Activated T-cell treated with anti-CD3 and anti-CD28 coated beads for 48 hours (primary cell): Measurements from ENCODE around the gene PIH1D1.
A peak's percentile ranks its signal among the peaks of the same experiment; 100 is the strongest.
"Not testable (repeated sequence)": the region's sequence is repeated elsewhere in the genome, so short reads cannot be mapped to it uniquely, and the experiment has no call there.

Source experiments
- DNase-seq: peaks from one replicate; pipeline ENCODE4 v3.0.0-alpha.2; 2020; ENCODE audit warnings: low read depth

The PIH1D1 gene

DNA sequence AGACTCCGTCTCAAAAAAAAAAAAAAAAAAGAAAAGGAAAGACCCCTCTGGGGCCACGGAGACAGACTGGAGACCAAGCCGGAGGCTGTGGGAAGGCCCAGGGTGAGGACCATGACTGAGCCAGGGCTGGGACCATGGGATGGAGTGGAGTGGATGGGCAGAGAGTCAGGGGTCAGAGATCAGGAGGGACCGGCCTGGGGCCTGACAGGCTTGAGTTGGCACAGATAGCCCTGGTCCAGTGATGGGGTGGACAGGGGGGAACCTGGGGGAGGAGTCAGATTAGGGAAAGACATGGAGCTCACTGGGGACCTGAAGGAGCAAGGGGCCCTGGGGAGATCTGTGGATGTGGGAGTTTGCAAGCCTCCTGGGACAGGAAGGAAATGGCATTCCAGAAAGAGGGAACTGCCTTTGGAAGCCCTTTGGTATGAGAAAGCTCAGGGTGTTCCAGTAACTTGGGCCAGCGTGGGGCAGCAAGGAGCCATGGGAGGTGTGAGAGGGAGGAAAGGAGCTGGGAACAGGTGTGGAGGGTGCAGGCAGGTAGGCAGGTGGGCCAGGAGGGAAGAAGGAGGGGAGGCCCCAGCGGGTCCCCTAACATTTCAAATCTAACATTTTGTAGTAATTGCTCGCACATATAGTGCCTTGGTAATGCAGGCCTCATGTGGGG is 29.5 kb upstream of the PIH1D1 start:
- no peak for DNase-seq

- no peak for DNase-seq
Observed at GRCh38 chr19:49479975-49480628, 28.5 kb upstream of the PIH1D1 start.

- peak; percentile 80 for DNase-seq
Observed at GRCh38 chr19:49475995-49476880, 24.6 kb upstream of the PIH1D1 start.

DNA sequence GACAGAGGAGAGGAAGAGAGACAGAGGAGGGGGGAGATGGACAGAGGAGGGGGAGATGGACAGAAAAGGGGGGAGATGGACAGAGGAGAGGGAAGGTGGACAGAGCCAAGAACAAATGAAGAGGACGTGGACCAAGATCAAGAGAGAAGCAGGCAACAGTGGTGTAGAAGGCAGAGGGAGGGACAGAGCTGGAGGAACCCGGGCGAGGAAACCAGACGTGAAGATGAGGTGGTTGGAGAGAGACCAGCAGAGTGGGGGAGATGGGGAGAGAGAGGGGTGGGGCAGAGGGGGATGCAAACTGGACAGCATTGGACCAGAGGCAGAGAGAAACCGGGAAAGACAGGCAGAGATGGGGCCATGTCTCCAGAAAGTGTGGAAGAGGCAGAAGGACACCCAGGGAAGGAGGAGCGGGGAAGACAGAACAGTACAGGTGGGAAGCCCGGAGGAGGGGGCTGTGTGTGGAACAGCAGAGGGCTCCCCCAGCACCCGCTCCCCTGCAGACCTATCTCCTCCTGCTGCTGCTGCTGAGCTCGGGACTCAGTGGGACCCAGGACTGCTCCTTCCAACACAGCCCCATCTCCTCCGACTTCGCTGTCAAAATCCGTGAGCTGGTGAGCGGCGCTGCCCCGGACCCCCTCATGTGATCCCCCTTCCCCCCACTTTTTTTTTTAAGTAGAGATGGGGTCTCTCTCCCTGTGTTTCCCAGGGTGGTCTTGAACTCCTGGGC is 23.7 kb upstream of the PIH1D1 start:
- no peak for DNase-seq

DNA sequence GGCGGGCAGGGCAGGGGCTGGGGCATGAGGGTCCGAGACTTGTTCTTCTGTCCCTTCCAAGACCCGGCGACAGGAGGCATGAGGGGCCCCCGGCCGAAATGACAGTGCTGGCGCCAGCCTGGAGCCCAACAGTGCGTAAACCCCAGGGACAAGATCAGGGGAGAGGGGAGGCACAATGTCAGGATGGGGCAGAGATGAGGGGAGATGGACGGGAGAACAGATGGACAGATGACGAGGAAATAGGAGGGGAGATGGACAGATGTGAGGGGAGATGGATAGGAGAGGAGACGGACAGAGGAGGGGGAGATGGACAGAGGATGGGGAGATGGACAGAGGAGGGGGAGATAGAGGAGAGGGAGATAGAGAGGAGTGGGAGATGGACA is 22.9 kb upstream of the PIH1D1 start:
- DNase-seq = no peak

- DNase-seq = peak; percentile 88
Observed at GRCh38 chr19:49473868-49474541, 22.4 kb upstream of the PIH1D1 start, which contains the start of gene FLT3LG. Gene FLT3LG (plus strand): TSS chr19:49474215. CDS start chr19:49474640, 425 bp downstream.

GRCh38 chr19:49473501-49473867 is 21.9 kb upstream of the PIH1D1 start:
- not testable (repeated sequence) for DNase-seq

DNA sequence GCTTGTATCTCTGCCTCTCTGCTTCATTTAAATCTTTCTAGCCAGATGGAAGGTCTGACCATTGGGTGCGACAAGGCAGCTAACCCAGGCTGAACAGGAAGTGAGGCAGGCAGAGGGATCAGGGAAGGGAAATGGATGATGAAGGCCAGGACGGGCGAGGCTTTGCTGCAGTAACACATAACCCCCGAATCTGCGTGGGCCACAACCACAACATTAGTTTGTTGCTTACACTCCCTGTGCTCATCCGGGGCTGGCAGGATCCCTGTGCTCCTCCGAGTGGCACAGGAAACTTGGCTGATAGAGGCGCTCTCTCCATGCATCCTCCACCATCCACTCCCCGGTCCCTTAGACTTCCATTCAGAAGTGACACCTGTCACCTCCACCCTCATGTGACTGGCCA is 21.3 kb upstream of the PIH1D1 start:
- DNase-seq = no peak

GRCh38 chr19:49470615-49470978 is 19.0 kb upstream of the PIH1D1 start:
- no peak for DNase-seq

DNA sequence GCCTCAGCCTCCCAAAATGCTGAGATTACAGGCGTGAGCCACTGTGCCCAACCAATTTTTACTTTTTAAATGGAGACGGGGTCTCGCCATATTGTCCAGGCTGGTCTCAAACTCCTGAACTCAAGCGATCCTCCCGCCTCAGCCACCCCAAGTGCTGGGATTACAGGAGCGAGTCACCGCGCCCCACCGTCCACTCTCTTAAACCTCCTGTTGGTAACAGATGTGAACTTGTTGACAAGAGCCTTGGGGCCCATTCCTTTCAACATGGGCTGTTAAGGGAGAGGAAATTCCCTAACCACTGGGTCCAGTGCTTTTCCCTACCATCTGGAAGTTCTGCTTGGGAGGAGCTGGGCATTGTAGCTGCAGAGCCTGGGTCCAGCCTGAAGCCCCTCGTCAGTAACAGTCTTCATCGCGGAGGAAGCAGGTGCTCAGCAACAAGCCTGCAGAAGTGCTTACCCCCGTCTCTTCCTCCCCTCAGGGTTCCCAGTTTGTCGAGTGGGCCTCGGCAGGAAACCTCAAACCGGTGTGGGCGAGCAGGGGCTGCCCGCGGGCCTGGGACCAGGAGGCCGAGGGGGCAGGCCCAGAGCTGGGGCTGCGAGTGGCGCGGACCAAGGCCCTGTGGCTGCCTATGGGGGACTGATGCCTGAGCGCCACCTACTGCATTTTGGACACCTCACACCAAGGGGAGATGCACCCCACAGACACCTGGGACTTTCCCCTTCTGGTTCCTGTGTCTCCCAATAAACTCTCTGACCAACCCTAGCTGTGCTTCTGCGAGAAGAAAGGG is 18.4 kb upstream of the PIH1D1 start:
- peak; percentile 76 for DNase-seq

GRCh38 chr19:49468746-49469447 is 17.3 kb upstream of the PIH1D1 start:
- peak; percentile 62 for DNase-seq

DNA sequence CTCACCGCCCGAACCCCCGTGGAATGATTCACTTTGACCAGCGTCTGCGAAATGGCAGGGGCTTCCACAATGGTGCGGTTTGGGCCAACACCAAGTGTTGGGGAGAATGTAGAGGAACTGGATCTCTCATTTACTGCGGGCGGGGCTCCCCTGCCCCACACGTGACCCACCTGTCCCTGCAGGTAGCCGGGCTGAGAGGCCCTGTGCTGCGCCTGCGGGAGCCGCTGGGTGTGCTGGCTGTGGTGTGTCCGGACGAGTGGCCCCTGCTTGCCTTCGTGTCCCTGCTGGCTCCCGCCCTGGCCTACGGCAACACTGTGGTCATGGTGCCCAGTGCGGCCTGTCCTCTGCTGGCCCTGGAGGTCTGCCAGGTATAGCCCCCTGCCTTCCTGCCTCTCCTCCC is 16.6 kb upstream of the PIH1D1 start:
- no peak for DNase-seq

DNA sequence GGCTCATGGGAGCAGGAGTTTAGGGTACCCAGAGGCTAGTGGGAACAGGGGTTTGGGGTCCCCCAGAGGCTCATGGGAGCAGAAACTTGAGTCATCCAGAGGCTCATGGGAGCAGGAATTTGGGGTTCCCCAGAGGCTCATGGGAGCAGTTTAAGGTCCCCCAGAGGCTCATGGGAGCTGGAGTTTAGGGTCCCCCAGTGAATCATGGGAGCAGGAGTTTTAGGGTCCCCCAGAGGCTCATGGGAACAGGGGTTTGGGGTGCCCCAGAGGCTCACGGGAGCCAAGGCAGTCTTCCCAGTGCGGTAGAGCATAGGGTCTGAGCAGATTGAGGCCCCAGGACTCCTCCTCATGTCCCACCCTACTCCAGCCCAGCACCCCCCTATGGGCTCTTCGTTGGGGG is 13.8 kb upstream of the PIH1D1 start:
- DNase-seq = no peak

DNA sequence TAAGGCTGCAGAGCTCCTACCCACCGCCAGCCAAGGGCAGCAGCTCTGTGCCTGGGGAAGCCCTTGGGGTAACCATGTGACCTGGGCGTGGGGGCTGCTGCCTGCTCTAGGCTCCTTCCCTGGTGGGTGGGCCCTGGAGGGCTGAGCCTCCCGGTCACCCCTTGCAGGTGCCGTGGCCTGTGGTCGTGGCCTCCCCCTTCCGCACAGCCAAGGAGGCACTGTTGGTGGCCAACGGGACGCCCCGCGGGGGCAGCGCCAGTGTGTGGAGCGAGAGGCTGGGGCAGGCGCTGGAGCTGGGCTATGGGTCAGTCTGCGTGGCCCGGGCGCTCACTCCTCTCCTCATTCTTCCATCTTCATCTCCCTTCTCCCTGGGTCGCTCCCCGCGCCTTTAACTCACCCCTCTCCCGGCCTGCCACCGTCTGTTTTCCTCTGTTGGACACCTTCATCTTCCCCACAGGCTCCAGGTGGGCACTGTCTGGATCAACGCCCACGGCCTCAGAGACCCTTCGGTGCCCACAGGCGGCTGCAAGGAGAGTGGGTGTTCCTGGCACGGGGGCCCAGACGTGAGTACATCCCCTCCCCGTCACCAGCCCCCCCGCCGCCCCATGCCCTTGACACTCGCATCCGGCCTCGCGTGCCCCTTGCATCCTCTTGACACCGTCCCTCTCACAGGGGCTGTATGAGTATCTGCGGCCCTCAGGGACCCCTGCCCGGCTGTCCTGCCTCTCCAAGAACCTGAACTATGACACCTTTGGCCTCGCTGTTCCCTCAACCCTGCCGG is 12.5 kb upstream of the PIH1D1 start:
- no peak for DNase-seq

GRCh38 chr19:49462492-49462891 is 10.9 kb upstream of the PIH1D1 start:
- no peak for DNase-seq

GRCh38 chr19:49461656-49462055 is 10.0 kb upstream of the PIH1D1 start:
- DNase-seq = no peak

DNA sequence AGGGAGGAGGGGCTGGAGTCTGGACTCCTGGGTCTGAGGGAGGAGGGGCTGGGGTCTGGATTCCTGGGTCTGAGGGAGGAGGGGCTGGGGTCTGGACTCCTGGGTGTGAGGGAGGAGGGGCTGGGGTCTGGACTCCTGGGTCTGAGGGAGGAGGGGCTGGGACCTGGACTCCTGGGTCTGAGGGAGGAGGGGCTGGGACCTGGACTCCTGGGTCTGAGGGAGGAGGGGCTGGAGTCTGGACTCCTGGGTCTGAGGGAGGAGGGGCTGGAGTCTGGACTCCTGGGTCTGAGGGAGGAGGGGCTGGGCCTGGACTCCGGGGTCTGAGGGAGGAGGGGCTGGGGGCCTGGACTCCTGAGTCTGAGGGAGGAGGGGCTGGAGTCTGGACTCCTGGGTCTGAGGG is 9.5 kb upstream of the PIH1D1 start:
- DNase-seq = not testable (repeated sequence)

DNA sequence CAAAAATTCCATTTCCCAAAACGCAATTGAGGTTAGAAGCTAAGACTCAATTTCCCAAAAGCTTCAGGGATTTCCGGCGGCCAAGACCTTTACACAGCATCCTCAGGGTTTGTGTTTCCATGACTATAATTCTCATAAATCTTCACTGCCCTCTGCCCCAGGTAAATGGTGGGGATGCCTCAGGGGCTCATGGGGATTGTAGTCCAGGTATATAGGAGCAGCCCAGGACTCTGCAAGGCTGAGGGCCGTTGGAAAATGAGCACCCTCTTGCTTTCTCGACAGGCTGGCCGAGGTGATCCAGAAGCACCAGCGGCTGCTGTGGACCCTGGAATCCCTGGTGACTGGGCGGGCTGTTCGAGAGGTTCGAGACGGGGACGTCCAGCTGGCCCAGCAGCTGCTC is 7.8 kb upstream of the PIH1D1 start:
- no peak for DNase-seq

- DNase-seq = no peak
Observed at GRCh38 chr19:49458567-49458903, 6.9 kb upstream of the PIH1D1 start.

GRCh38 chr19:49456326-49456725 is 4.7 kb upstream of the PIH1D1 start:
- no peak for DNase-seq
